ENCODE data around the gene CSRNP3.

CSRNP3 gene

GRCh38 chr2:165700531-165700930 is 231.0 kb downstream of the CSRNP3 start:
- Mint-ChIP-seq H3K27me3 (ENCODE audit: low read depth) (no peaks in the 10 kb centered on the region), H3K4me1 (peaks cover 18% of the 10 kb centered on the region), H3K9me3 (no peaks in the 10 kb centered on the region), H3K4me3 (no peak overlapping the region), H3K36me3 (ENCODE audit: low read depth) (no peaks in the 10 kb centered on the region), H3K27ac (no peak overlapping the region)
- TF ChIP-seq CTCF (IDR thresholded peaks at IDR 0.05; ENCODE audit: unreplicated experiment in 3 of 3), result no peak

GRCh38 chr2:165701147-165701546 is 231.6 kb downstream of the CSRNP3 start:
- H3K27ac Mint-ChIP-seq, result no peak overlapping the region
- no peaks in the 10 kb centered on the region for H3K9me3 Mint-ChIP-seq
- TF ChIP-seq CTCF (IDR thresholded peaks at IDR 0.05; ENCODE audit: unreplicated experiment in 3 of 3), result no peak
- no peak overlapping the region for H3K4me3 Mint-ChIP-seq
- peaks cover 18% of the 10 kb centered on the region for H3K4me1 Mint-ChIP-seq
- no peaks in the 10 kb centered on the region for H3K27me3 Mint-ChIP-seq (ENCODE audit: low read depth)
- no peaks in the 10 kb centered on the region for H3K36me3 Mint-ChIP-seq (ENCODE audit: low read depth)

GRCh38 chr2:165706960-165707487 is 237.5 kb downstream of the CSRNP3 start:
- Mint-ChIP-seq H3K4me3 (no peak overlapping the region), H3K27me3 (ENCODE audit: low read depth) (no peaks in the 10 kb centered on the region), H3K4me1 (no peaks in the 10 kb centered on the region), H3K27ac (no peak overlapping the region), H3K36me3 (ENCODE audit: low read depth) (no peaks in the 10 kb centered on the region), H3K9me3 (peaks cover 4% of the 10 kb centered on the region)
- no peak for TF ChIP-seq CTCF (IDR thresholded peaks at IDR 0.05; ENCODE audit: unreplicated experiment in 3 of 3)

- Mint-ChIP-seq H3K4me1 (no peaks in the 10 kb centered on the region), H3K27ac (no peak overlapping the region), H3K27me3 (ENCODE audit: low read depth) (no peaks in the 10 kb centered on the region), H3K9me3 (no peaks in the 10 kb centered on the region), H3K36me3 (ENCODE audit: low read depth) (no peaks in the 10 kb centered on the region), H3K4me3 (no peak overlapping the region)
- TF ChIP-seq CTCF (IDR thresholded peaks at IDR 0.05; ENCODE audit: unreplicated experiment in 3 of 3), result no peak
Measured at GRCh38 chr2:165716091-165716490, 246.6 kb downstream of the CSRNP3 start.

- H3K9me3 Mint-ChIP-seq, result no peaks in the 10 kb centered on the region
- no peak overlapping the region for H3K27ac Mint-ChIP-seq
- H3K36me3 Mint-ChIP-seq (ENCODE audit: low read depth), result no peaks in the 10 kb centered on the region
- TF ChIP-seq CTCF (IDR thresholded peaks at IDR 0.05; ENCODE audit: unreplicated experiment in 3 of 3), result no peak
- no peaks in the 10 kb centered on the region for H3K4me1 Mint-ChIP-seq
- no peaks in the 10 kb centered on the region for H3K27me3 Mint-ChIP-seq (ENCODE audit: low read depth)
- no peak overlapping the region for H3K4me3 Mint-ChIP-seq
Measured at GRCh38 chr2:165718610-165719210, 249.2 kb downstream of the CSRNP3 start.

- TF ChIP-seq CTCF (IDR thresholded peaks at IDR 0.05; ENCODE audit: unreplicated experiment in 3 of 3), result no peak
- H3K4me3 Mint-ChIP-seq, result no peak overlapping the region
- no peaks in the 10 kb centered on the region for H3K27me3 Mint-ChIP-seq (ENCODE audit: low read depth)
- H3K36me3 Mint-ChIP-seq (ENCODE audit: low read depth), result no peaks in the 10 kb centered on the region
- H3K27ac Mint-ChIP-seq, result no peak overlapping the region
- no peaks in the 10 kb centered on the region for H3K4me1 Mint-ChIP-seq
- no peaks in the 10 kb centered on the region for H3K9me3 Mint-ChIP-seq
Measured at GRCh38 chr2:165720511-165720910, 251.0 kb downstream of the CSRNP3 start.
